GM23248 (cell line): Measurements from ENCODE around the gene TRIM2.

Source experiments
- EZH2 ChIP-seq: fragments of 200-600 bp; sonication (generic); IDR thresholded peaks from 2 replicates; pipeline ENCODE4 v1.6.1; 2018; ENCODE audit warnings: antibody characterized with exemption, mild to moderate bottlenecking; ENCODE audit not compliant: insufficient read depth, poor library complexity, severe bottlenecking
- EZH2phosphoT487 ChIP-seq: fragments of 200-600 bp; sonication (generic); IDR thresholded peaks from 2 replicates; pipeline ENCODE4 v1.6.1; 2018; ENCODE audit warnings: antibody characterized with exemption, moderate library complexity, mild to moderate bottlenecking, low read depth; ENCODE audit not compliant: insufficient read depth

DNA sequence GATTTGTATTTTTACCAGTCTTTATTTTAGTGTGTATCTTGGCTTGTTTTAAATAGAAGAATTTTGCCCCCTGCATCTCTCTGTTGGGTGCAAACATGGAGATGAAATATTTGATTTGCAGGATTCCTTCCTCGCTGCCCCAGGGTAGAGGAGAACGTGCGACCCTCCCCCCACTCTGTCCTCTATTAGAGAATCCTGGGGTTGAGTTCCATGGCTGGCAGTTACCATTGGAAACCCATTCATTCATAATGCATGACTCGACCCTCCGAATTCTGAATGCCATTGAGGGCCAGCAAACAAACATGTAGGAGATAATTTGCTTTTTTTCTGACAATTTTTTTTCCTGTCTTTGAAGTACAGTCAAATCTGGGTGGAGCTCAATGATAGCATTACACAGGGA lies 53.7 kb downstream of the TRIM2 start:
- TF ChIP-seq EZH2phosphoT487: no peak
- TF ChIP-seq EZH2: no peak
